Measurements from ENCODE around the gene PRR9.

DNA sequence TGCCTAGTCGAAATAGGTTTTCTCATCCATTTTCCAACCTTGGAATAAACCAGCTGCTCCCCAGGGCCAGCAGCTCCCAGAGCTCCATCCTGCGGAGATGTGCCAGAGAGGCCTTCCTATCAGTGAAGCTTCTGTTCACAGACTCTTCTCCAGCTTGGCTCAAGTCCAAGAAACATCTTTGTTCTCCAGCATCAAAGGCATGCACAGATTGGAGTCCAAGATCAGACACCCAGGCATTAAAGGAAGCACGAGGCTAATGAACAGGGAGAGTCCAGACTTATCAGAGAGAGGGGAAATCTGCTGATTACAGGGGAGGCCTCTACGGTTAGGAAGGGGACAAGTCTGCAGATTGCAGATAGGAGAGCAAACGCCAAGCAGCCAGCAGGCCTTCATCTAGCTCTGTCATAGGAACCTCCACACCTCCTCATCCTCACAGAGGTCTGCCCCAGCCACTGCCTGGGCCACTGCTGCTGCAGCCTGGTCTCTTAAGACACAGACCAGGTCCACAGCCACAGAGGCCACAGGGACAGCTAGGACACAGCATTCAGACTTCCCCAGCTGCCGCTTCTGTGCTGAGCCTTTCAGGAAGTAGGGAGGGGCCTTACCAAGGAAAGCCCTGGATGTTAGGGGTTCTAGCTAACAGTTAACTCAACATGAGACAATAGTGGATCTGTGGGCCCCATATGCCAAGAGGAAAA is 3.4 kb downstream of the PRR9 start:
- TF ChIP-seq, protein P1, sequence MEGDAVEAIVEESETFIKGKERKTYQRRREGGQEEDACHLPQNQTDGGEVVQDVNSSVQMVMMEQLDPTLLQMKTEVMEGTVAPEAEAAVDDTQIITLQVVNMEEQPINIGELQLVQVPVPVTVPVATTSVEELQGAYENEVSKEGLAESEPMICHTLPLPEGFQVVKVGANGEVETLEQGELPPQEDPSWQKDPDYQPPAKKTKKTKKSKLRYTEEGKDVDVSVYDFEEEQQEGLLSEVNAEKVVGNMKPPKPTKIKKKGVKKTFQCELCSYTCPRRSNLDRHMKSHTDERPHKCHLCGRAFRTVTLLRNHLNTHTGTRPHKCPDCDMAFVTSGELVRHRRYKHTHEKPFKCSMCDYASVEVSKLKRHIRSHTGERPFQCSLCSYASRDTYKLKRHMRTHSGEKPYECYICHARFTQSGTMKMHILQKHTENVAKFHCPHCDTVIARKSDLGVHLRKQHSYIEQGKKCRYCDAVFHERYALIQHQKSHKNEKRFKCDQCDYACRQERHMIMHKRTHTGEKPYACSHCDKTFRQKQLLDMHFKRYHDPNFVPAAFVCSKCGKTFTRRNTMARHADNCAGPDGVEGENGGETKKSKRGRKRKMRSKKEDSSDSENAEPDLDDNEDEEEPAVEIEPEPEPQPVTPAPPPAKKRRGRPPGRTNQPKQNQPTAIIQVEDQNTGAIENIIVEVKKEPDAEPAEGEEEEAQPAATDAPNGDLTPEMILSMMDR (IDR thresholded peaks at IDR 0.05): no peak
- TF ChIP-seq POLR2AphosphoS5 (IDR thresholded peaks at IDR 0.05) (no peak), EP300 (IDR thresholded peaks at IDR 0.05) (no peak), POLR2A (IDR thresholded peaks at IDR 0.05) (no peak)

Measured in suprapubic skin (tissue), 4 donors.